Stomach smooth muscle (tissue), 2 donors: ENCODE data around the gene CCDC40.
"Not testable (repeated sequence)": the region's sequence is repeated elsewhere in the genome, so short reads cannot be mapped to it uniquely, and the experiment has no call there.

Experiments used
- H3K27ac ChIP-seq: one replicate; pipeline ENCODE4 v1.7.0; 2013; ENCODE audit warnings: mild to moderate bottlenecking, low read length, inconsistent platforms
- H3K27me3 ChIP-seq, 2 donors: one replicate each; pipeline ENCODE4 v1.7.0; 2013; ENCODE audit warnings: low read length in 2 of 2; ENCODE audit not compliant: insufficient read depth in 2 of 2, control insufficient read depth in 1 of 2
- H3K36me3 ChIP-seq, 2 donors: one replicate each; pipeline ENCODE4 v1.7.0; 2013; ENCODE audit warnings: low read length in 2 of 2; ENCODE audit not compliant: control insufficient read depth in 2 of 2, insufficient read depth in 2 of 2
- H3K4me1 ChIP-seq: one replicate; pipeline ENCODE4 v1.7.0; 2013; ENCODE audit warnings: low read length; ENCODE audit not compliant: control insufficient read depth, insufficient read depth
- H3K4me3 ChIP-seq, 2 donors: one replicate each; pipeline ENCODE4 v1.7.0; 2013; ENCODE audit warnings: low read length in 2 of 2
- H3K9ac ChIP-seq, 2 donors: one replicate each; pipeline ENCODE4 v1.7.0; 2013; ENCODE audit warnings: low read length in 2 of 2, mild to moderate bottlenecking in 1 of 2
- H3K9me3 ChIP-seq, 2 donors: one replicate each; pipeline ENCODE4 v1.7.0; 2013; ENCODE audit warnings: low read length in 2 of 2; ENCODE audit not compliant: control insufficient read depth in 2 of 2
- donor health status: healthy.
- donor health status: Pancreatic carcinoma.

The CCDC40 gene

DNA sequence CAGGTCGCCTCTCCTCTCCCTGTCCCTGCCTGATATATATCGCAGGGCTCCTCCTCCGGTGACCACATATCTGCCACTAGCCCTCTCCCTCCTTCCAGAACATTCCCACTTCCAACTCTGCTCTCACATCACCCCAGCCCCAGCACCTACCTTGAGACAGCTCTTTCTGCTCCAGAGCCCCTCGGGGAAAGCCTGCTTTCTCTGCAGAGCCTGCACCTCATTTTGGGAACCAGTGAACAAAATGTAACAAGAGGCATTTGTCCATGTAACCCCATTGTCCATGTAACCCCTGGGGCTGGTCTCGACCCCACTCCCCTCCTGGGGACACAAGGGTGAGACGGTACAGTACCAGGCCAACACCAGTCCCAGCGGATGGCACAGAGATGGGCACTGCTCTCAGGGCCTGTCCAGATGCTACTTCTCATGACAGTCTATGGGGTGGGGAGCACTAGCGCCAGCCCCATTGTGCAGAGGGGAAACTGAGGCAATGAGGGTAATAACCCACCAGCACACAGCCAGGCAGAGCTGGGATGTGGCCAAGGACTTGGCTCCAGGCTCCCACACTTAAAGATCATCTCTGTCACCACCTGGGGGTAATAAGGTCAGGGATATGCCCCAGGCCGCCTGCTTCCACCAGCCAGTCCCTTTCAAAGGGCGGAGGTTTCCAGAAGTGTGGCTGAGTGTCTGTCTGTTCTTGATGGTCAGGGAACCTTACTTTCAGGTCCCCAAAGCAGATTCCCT lies 43.6 kb upstream of the CCDC40 start:
- H3K9me3 ChIP-seq = no peaks in the 10 kb centered on the region
- H3K9ac ChIP-seq = peak overlapping the region in 1 of 2 donors; percentile 36
- peak overlapping the region; percentile 46 for H3K27ac ChIP-seq
- no peaks in the 10 kb centered on the region for H3K36me3 ChIP-seq
- peaks cover 35% of the 10 kb centered on the region for H3K4me1 ChIP-seq
- H3K4me3 ChIP-seq = peak overlapping the region; percentile 23 to 69
- no peaks in the 10 kb centered on the region for H3K27me3 ChIP-seq

DNA sequence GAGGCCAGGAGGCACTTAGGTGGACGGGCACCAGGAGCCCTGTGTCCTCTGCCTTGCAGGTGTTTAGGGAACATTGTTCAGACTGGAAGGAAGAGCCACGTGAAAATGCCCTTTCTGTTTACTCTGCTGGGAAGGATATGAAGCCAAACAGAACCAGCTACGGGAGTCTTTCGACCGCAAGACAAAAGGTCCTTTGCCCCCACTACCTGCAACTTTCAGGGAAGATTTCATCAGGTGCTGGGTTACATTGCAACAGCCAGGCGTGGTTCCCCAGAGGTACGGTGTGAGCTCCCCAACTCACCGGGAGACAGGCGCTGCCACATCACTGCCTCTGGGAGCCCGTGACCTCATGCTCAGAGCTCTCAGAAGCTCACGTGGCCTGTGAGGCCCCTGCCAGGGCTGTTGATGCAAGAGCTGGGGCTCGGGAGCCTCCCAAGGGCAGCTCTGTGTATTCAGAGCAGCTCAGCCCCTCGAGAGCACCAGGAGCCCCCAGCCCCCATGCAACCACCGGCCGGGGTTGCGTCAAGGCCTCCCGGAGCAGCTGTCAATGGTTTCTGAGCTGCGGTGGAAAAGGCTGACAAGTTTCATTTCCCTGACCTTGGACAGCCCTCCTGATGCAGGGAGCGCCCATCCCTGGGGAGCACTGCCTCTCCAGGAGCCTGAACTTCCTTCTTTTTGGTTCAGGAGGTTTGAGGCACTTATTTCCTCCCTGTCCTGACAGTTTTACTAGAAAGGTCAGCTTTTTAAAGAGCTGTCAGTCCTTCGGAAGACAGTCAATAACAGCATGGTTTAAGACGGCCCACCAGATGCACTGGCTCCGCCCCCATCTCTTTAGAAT lies 42.8 kb upstream of the CCDC40 start:
- Histone ChIP-seq H3K4me3 (peak overlapping the region; percentile 0 to 69), H3K36me3 (no peaks in the 10 kb centered on the region), H3K9ac (no peak overlapping the region), H3K4me1 (peaks cover 32% of the 10 kb centered on the region), H3K9me3 (no peaks in the 10 kb centered on the region), H3K27me3 (no peaks in the 10 kb centered on the region), H3K27ac (peak overlapping the region; percentile 49)

- H3K4me3 ChIP-seq = peak overlapping the region in 1 of 2 donors; percentile 69
- not testable (repeated sequence) for H3K36me3 ChIP-seq, H3K9me3 ChIP-seq, H3K9ac ChIP-seq, H3K27me3 ChIP-seq
- peaks cover 32% of the 10 kb centered on the region for H3K4me1 ChIP-seq
- H3K27ac ChIP-seq = peak overlapping the region; percentile 49
Measured at GRCh38 chr17:79994228-79994569, 42.2 kb upstream of the CCDC40 start.

GRCh38 chr17:79994602-79995001 lies 41.8 kb upstream of the CCDC40 start:
- H3K4me1 ChIP-seq = peaks cover 32% of the 10 kb centered on the region
- H3K27me3 ChIP-seq = no peaks in the 10 kb centered on the region
- H3K27ac ChIP-seq = no peak overlapping the region

GRCh38 chr17:79995696-79996095 lies 40.7 kb upstream of the CCDC40 start:
- H3K4me3 ChIP-seq = no peak overlapping the region
- no peak overlapping the region for H3K9ac ChIP-seq
- H3K36me3 ChIP-seq = no peaks in the 10 kb centered on the region
- no peaks in the 10 kb centered on the region for H3K9me3 ChIP-seq
- no peaks in the 10 kb centered on the region for H3K27me3 ChIP-seq
- H3K27ac ChIP-seq = no peak overlapping the region
- H3K4me1 ChIP-seq = peaks cover 34% of the 10 kb centered on the region

More at GRCh38 chr17:79994602-79995001, 41.8 kb upstream of the CCDC40 start:
- H3K9ac ChIP-seq = no peak overlapping the region
- no peaks in the 10 kb centered on the region for H3K36me3 ChIP-seq
- H3K4me3 ChIP-seq = no peak overlapping the region
- H3K9me3 ChIP-seq = no peaks in the 10 kb centered on the region

DNA sequence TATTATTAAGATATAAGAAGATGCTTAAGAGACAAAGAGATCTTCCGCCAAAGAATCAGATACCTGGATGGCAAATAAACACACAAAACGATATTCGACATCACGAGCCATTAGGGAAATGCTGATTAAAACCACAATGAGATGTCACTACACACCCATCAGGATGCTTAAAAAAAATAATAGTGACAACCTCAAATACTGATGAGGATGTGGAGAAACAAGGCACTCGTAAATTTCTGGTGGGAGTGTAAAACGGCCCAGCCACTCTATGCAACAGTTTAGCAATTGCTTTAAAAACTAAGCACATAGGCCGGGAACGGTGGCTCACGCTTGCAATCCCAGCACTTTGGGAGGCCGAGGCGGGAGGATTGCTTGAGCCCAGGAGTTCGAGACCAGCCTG lies 40.2 kb upstream of the CCDC40 start:
- H3K27ac ChIP-seq = no peak overlapping the region
- no peak overlapping the region for H3K4me3 ChIP-seq
- H3K27me3 ChIP-seq = no peaks in the 10 kb centered on the region
- no peaks in the 10 kb centered on the region for H3K9me3 ChIP-seq
- no peak overlapping the region for H3K9ac ChIP-seq
- peaks cover 35% of the 10 kb centered on the region for H3K4me1 ChIP-seq
- no peaks in the 10 kb centered on the region for H3K36me3 ChIP-seq

GRCh38 chr17:79997011-79997660 lies 39.3 kb upstream of the CCDC40 start:
- Histone ChIP-seq H3K9me3 (no peaks in the 10 kb centered on the region), H3K9ac (no peak overlapping the region), H3K36me3 (no peaks in the 10 kb centered on the region), H3K27me3 (no peaks in the 10 kb centered on the region), H3K4me1 (peaks cover 29% of the 10 kb centered on the region), H3K27ac (no peak overlapping the region), H3K4me3 (no peak overlapping the region)

DNA sequence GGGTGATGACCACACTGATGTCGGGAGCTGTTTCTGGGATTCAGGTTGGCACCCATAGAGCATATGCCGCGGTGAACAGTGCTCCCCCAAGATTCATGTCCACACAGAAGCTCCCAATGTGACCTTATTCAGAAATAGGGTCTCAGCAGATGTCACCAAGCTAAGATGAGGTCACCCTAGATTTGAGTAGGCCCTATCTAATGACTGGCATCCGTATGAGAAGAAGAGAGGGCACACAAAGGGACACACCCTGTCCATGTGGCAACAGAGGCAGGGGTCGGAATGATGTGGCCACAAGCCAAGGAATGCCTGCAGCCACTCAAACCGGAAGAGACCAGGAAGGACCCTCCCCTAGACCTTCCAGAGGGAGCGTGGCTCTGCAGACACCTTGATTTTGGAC lies 36.3 kb upstream of the CCDC40 start:
- no peaks in the 10 kb centered on the region for H3K36me3 ChIP-seq

GRCh38 chr17:80000981-80001775 lies 35.3 kb upstream of the CCDC40 start:
- Histone ChIP-seq H3K27ac (peak overlapping the region; percentile 41), H3K4me1 (peaks cover 10% of the 10 kb centered on the region), H3K9ac (no peak overlapping the region), H3K27me3 (no peaks in the 10 kb centered on the region), H3K36me3 (no peaks in the 10 kb centered on the region), H3K9me3 (no peaks in the 10 kb centered on the region), H3K4me3 (peak overlapping the region in 1 of 2 donors; percentile 52)

More for the DNA sequence above, 36.3 kb upstream of the CCDC40 start:
- H3K27ac ChIP-seq = peak overlapping the region; percentile 41
- no peak overlapping the region for H3K9ac ChIP-seq
- peaks cover 7% of the 10 kb centered on the region for H3K4me1 ChIP-seq
- no peaks in the 10 kb centered on the region for H3K9me3 ChIP-seq
- no peaks in the 10 kb centered on the region for H3K27me3 ChIP-seq
- no peak overlapping the region for H3K4me3 ChIP-seq

- no peaks in the 10 kb centered on the region for H3K9me3 ChIP-seq
- no peak overlapping the region for H3K9ac ChIP-seq
- H3K4me3 ChIP-seq = no peak overlapping the region
- no peaks in the 10 kb centered on the region for H3K36me3 ChIP-seq
- H3K27me3 ChIP-seq = no peaks in the 10 kb centered on the region
- peaks cover 10% of the 10 kb centered on the region for H3K4me1 ChIP-seq
- no peak overlapping the region for H3K27ac ChIP-seq
Measured at GRCh38 chr17:80002070-80002641, 34.3 kb upstream of the CCDC40 start.
